ENCODE results near the gene UTY.
"Not testable (repeated sequence)": the region's sequence is repeated elsewhere in the genome, so short reads cannot be mapped to it uniquely, and the experiment has no call there.

UTY gene

DNA sequence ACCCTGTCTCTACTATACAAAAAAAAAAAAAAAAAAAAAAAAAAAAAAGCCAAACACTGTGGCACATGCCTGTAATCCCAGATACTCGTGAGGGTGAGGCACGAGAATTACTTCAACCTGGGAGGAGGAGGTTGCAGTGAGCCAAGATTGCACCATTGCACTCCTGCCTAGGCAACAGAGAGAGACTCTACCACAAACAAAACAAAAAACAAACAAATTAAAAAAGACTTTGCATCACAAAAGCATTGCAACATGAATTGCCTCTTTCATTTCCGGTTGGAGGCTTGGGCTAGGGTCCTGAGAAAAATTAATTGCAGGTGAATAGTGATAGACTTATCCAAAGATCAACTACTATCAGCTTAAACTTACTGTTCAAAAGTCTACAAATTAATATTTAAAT lies 180.4 kb downstream of the UTY start:
- DNase-seq (ENCODE audit: low read depth in 2 of 2) = no peak

DNA sequence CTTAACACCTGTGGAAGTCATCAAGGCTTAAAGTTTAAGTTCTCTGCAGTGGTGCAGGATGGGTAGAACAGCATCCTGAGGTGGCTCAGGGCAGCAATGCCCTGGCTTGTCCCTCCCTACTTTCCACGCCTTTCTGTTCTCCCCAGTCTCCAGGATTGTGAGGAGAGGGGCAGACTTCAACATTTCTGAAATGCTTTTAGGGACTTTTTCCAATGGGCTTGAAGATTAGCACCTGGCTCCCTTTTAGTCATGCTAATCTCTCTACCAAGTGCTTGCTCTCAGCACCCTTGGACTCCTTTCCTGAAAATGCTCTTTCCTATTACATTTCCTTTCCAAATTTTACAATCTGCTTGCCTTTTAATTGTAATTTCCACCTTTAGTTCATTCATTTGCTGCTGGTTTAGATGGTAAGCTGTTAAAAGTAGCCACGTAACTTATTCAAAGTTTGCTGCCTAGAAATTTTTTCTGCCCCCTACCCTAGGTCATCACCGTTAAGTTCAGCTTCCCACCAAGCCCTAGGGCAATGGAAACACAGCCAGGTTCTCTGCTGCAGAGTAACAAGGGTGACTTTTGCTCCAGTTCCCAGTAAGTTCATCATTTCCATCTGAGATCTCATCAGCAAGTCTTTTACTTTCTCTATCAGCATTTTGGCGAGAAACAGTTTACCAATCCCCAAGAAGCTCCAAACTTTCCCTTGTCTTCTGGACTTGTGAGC lies 183.5 kb downstream of the UTY start:
- DNase-seq (ENCODE audit: low read depth in 2 of 2) = no peak

DNA sequence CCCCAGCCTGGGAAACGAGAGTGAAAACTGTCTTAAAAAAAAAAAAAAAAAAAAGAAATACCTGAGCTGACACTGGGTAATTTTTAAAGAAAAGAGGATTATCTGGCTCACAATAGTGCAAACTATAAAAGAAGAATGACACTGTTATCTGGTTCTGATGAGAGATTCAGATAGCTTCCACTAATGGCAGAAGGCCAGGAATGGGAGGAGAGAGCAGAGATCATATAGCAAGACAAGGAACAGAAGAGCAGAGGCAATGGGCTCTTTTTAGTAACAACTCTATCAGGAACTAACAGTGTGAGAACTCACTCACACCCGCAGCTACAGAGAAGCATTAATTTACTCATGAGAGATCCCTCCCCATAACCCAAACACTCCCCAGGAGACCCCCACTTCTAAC lies 184.8 kb downstream of the UTY start:
- no peak for DNase-seq (ENCODE audit: low read depth in 2 of 2)

DNA sequence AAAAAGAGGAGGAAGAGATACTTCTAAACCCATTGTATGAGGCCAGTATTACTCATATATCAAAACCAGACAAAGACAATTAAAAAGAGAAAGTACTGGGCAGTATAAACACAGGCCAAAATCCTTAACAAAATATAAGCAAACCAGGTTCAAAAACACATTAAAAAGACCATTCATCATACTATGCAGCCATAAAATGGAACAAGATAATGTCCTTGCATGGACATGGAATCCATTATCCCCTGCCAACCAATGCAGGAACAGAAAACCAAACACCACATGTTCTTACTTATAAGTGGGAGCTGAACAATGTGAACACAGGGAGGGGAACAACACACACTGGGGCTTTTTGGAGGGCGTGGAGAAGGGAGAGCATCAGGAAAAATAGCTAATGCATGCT lies 188.6 kb downstream of the UTY start:
- DNase-seq (ENCODE audit: low read depth in 2 of 2) = no peak

DNA sequence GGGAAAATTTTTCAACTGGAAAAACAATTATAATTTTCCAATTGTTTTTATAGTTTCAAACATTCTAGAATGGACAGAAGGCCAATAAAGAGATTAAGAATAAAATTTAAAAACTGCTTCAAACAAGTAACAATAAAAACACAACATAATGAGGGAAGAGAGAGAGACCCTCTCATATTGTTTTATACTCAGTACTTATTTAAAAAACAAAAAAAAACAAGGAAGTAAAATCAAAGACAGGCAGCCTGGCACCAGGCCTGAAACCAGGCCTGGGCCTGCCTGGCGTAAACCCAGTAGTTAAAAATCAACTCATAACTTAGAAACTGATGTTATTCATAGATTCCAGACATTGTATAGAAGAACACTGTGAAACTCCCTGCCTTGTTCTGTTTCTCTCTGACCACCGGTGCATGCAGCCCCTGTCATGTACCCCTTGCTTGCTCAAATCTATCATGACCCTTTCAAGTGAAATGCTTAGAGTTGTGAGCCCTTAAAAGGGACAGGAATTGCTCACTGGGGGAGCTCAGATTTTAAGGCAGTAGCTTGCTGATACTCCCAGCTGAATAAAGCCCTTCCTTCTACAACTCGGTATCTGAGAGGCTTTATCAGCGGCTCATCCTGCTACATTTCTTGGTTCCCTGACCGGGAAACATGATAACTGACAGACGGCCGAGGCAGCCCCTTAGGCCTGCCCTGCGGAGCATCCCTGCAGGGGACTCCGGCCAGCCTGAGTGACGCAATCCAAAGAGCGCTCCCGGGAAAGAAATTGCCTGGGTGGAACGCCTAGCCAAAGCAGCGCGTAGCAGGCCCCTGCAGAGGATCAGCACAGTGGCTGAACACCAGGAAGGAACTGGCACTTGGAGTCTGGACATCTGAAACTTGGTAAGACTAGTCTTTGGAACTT lies 197.4 kb downstream of the UTY start:
- not testable (repeated sequence) for DNase-seq (ENCODE audit: low read depth in 2 of 2)

DNA sequence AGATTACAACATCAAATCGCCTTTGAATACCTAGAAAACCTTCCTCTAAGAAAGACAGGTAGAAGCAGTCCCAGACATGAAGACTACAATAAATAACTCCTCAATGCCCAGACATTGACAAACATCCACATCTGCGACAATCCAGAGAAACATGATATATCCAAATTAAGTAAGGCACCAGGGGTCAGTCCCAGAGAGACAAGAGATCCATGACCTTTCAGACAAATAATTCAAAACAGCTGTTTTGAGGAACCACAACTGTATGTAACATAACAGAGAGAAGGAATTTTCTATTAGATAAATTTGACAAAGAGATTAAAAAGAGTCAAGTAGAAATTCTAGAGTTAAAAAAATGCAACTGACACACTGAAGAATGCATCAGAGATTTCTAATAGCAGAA lies 200.3 kb downstream of the UTY start:
- no peak for DNase-seq (ENCODE audit: low read depth in 2 of 2)

DNA sequence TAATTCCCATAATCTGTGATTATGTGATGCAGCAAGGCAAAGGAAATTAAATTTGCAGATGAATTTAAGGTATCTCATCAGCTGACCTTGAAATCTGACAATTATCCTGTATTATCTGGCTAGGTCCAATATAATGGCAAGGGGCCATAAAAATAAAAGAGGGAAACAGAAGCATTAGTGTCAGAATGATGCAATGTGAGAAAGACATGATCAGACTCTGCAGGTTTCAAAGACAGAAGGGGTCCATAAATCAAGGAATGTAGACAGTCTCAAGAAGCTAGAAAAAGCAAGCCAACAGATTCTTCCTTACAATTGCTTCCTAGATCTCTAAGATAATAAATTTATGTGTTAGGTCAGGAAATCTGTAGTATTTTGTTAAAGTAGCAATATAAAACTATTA lies 208.1 kb downstream of the UTY start:
- no peak for DNase-seq (ENCODE audit: low read depth in 2 of 2)

DNA sequence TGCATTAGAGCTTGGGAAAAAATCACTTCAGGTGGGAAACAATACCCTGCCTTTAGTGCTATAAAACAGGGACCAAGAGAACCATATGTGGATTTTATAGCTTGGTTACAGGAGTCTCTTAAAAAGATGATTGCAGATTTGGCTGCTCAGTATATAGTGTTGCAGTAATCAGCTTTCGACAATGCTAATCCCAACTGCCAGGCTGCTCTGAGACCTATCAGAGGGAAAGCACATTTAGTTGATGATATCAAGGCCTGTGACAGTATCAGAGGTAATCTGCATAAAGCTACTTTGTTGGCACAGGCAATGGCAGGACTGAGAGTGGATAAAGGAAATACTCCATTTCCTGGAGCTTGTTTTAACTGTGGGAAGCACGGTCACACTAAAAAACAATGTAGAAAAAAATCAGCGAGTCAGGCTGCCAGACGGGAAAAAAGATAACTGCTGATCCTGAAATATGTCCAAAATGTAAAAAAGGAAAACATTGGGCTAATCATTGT lies 225.8 kb downstream of the UTY start:
- not testable (repeated sequence) for DNase-seq (ENCODE audit: low read depth in 2 of 2)

DNA sequence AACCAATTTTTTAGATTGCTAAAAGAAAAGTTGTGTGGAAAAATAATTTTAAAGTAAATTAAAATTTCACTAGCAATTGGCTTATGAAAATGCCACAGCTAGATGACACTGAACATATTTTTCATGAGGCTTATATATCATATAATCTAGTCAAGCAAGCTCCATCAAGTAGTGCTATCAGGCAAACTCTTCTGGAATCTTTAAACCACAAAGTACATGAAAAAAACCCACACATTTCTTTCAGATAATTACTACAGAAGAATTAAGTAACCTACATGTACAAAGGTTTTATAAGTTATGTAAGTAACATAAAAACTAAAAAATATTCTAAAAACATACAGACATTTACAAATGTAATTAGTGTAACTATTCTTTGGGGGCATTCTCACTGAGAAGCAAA lies 229.4 kb downstream of the UTY start:
- no peak for DNase-seq (ENCODE audit: low read depth in 2 of 2)

DNA sequence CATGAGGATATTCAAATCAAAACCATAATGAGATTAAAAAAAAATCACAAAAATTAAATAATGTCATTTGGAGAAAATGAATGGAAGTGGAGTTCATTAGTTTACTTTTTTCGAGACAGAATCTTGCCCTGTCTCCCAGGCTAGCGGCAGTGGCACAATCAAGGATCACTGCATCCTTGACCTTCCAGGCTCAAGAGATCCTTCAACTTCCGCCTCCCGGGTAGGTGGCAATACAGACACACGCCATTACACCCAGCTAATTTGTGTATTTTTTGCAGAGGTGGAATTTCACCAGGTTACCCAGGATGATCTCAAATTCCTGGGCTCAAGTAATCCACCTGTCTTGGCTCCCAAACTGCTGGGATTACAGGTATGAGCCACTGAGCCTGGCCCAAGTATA lies 236.1 kb downstream of the UTY start:
- no peak for DNase-seq (ENCODE audit: low read depth in 2 of 2)

DNA sequence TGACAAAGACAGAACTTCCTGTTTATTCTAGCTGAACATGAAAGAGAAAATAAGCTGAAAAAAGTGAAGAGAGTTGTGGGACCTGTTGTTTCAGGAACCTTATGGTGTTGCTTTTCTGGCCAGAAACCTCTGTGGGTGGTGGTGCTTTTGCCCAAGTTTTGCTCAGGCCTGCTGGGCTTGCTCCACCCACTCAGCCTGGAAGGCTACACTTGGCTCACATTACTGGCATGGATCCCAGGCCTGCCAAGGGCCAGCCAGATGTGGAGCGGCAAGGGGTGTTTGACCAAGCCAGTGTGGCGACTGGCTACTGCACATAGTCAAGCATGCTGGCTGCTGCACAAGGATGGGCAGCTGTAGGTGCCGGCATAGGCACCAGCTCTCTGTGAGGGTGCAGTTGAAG lies 245.9 kb downstream of the UTY start:
- no peak for DNase-seq (ENCODE audit: low read depth in 2 of 2)

DNA sequence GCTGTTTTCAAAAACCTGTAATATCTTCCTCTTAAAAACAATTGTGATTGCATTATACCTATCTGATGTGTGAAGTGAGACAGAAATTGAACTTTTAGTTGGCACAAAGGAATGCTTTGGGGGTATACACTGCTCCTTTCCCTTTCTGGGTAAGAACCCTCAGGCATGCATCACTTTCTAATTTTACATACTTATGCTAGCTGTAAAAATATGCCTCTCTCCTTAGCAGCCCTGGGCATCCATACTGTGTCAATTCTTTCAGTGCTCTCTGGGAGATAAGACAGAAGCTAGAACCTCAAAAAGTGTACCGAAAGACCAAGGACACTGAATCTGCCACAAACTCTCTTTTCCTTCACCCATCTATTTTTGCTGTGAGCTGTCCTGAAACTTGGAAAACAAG lies 246.7 kb downstream of the UTY start:
- no peak for DNase-seq (ENCODE audit: low read depth in 2 of 2)

DNA sequence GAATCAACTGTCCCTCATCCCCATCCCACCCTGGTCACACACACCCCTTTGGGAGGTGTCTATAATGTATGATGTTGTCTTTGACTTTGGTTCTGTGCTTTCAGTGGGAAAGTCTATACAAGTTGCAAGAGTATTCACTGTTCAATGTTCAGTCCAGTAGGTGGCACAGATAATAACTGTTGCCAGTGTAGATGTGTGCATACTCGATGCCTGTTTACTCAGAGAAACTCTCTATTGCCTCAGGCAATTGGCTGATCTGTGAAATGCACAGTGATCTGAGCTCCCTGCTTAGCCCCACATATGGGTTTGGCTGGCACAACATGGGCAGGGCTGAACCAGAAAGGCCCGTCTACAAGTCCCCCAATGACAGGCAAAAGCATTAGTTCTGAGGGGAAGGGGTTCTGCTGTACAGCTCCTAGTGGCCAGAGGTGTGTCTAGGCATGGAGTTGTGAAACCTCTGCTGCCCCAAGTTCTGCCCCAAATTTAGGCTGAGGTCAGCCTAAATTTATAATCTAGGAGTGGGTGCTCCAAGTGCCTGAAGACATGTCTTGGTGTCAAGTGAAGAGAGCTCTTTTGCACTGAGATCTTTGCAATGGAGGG lies 252.4 kb downstream of the UTY start:
- no peak for DNase-seq (ENCODE audit: low read depth in 2 of 2)

DNA sequence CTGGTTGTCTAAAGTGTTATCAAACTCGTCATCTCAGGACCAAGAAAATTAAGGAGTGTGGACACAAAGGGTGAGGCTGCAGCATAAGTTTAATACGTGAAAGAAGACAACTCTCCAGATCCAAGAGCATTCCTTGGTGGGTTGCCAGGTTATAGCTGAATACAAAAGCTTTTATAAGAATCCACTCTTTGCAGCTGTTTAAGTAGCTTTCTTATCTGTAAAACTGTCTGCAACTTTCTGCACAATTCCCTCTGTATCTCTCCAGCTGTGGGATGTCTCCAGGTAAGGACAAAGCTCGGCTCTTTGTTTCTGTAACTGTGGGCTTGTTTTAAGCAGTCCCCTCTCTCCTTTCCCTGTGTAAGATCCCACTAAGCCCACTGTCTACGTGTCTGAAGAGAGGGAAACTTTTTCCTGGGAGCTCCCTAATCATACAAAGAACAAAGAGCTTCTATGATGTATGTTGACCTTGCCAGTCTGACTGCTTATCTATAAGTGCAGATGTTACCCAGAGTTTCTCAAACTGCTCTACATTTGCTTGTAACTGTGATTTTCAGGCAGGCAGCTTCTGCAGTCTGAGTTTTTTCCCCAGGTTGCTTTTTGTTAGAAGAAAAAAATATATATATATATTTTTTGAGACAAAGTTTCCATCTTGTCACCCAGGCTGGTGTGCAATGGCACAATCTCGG lies 268.7 kb downstream of the UTY start:
- no peak for DNase-seq (ENCODE audit: low read depth in 2 of 2)

DNA sequence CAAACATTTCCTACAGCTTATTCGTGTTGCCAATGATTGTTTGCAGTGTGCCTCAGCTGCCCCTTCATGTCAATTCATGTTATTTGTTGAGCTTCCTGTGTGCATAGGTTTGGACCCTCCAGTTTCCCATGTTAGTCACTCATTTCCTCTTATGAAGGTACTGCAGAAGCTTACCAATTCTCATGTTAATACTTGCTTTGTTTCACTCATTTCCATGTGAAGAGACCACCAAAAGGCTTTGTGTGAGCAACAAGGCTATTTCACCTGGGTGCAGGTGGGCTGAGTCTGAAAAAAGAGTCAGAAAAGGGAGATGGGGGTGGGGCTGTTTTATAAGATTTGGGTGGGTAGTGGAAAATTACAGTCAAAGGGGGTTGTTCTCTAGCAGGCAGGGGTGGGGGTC lies 274.6 kb downstream of the UTY start:
- DNase-seq (ENCODE audit: low read depth in 2 of 2) = no peak
